HG03159 (cell line): Measurements from ENCODE around the gene KRT71.

ENCODE experiments used
- ATAC-seq: cut with Tn5 transposase; IDR thresholded peaks from one replicate; pipeline ENCODE4 v1.9.1; 2021; ENCODE audit warnings: mild to moderate bottlenecking, moderate library complexity; ENCODE audit not compliant: unreplicated experiment

Gene KRT71

GRCh38 chr12:52523824-52524223, 29.1 kb downstream of the KRT71 start:
- no peak for ATAC-seq

GRCh38 chr12:52522346-52523011, 30.5 kb downstream of the KRT71 start:
- ATAC-seq = no peak

GRCh38 chr12:52521568-52522266, 31.2 kb downstream of the KRT71 start:
- ATAC-seq = no peak

DNA sequence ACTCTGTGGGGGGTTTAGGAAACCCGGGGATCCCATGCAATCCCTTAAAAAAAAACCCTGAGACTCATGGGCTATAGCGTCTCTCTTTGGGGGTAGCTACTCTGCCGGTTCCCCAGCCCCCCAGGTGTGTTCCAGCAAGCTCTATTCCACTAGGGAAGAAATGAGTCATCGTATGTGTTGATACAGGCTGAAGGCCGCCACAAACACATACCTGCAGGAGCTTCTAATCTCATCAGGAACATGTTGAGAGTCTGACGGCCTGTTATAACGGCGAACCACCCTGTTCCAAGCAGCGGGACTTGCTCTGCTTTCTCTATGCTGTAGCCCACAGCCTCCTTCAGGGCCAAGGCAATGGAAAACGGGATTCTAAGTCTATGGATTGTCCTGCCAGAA, 31.8 kb downstream of the KRT71 start:
- no peak for ATAC-seq

DNA sequence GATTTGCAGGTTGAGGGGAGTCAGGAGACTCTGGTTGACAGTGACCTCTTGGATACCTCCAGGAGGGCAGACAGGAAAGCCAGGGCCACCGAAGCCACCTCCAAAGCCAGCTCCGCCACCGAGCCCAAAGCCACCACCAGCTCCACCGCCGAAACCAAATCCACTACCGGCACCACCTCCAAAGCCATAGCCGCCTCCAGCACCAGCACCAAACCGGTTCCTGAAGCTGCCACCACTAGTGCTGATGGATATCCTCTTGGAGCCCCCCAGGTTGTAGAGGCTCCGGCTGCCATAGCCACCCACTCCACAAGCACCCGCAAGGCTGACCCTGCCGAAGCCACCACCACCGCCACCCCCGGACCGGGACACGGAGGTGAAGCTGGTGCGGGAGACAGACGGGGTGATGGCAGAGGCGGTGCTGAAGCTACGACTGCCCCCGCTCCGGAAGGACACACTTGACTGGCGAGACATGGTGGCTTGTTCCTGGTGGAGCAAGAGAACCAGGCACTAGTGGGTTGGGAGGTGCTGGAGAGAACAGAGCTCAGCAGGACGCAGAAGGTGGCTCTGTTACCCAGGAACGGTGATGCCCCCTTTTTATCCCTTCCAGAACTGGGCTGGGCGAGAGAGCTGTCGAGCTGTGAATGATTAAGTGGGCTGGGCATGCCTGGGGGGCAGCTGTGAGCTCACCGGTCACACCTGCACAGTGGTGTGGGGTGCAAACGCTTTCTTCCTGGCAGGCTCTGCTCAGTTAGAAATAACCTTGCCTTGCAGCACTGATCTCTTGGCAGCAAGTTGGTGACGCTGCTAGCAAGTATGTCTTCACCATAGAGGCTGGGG, 32.9 kb downstream of the KRT71 start, which contains the start of gene KRT5:
TSS of gene KRT5 (minus strand) at position 569 of the 837 bp plus-strand sequence. CDS start at position 471, 98 bp downstream.
- no peak for ATAC-seq

DNA sequence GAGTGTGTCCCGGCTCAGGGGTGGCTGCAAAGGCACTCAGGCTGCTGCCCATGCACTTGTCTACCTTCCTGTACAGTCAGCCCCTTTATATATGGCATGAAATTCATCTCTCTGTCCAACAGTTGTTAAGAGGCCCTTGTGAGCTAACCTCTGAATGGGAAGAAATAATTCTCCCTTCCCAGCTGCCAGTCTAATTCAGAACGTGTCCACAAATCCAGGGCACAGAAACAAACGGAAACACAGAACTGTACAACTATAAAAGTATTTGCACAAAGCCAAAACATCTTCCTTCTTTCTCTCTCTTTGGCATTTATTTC, 33.6 kb downstream of the KRT71 start:
- no peak for ATAC-seq

GRCh38 chr12:52518574-52519386, 34.2 kb downstream of the KRT71 start:
- no peak for ATAC-seq

DNA sequence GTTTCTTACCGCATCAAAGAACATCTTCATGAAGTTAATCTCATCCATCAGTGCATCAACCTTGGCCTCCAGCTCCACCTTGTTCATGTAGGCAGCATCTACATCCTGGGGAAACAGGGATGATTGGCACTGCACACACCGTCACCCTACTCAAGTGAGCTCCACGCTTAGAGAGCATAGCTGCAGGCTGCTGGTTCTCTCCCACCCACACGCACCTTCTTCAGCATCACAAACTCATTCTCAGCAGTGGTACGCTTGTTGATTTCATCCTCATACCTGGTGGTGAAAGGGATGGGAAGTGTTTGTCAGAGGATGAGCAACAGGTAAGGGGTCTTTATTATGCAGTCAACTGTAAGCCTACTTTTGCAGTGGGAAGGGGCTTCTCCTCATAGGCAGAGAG, 35.1 kb downstream of the KRT71 start:
- no peak for ATAC-seq

- ATAC-seq = no peak
Measured at GRCh38 chr12:52517005-52517835, 35.7 kb downstream of the KRT71 start.

GRCh38 chr12:52515927-52516831, 36.8 kb downstream of the KRT71 start:
- ATAC-seq = no peak

DNA sequence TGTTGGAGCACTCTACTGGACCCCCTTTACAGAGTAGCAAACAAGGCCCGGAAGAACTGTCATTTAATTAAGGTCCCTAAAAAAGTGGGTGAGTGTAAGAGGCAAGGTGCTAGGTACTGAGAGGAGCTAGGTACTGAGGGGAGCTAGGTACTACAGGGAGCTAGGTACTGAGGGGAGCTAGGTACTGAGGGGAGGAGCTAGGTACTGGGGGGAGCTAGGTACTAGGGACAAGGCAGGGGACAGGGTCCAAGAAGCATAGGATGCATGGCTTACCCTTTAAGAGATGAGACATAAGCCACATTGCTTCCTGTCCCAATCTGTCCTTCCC, 37.7 kb downstream of the KRT71 start:
- ATAC-seq = no peak

- no peak for ATAC-seq
Measured at GRCh38 chr12:52514471-52515318, 38.2 kb downstream of the KRT71 start.

DNA sequence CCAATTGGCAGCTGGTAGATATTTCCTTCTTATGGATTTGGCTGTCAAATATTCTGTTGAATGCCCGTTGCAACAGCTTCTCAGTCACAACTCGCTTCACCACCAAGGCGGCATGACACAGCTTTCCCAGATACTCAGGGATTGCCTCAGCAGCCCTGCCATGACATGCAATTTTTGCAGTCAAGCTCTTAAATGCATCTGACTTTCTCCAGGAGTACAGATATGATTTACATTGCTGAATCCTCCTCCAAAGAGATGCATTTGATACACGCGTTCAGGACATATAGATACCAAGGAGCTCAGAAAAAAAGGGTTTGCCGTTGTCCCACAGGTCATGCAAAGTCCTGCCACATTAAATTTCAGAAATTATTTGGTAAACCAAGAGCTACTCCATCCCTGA, 39.2 kb downstream of the KRT71 start:
- ATAC-seq = no peak

GRCh38 chr12:52508211-52508610, 44.7 kb downstream of the KRT71 start:
- no peak for ATAC-seq

GRCh38 chr12:52506858-52507715, 45.9 kb downstream of the KRT71 start:
- ATAC-seq = no peak

DNA sequence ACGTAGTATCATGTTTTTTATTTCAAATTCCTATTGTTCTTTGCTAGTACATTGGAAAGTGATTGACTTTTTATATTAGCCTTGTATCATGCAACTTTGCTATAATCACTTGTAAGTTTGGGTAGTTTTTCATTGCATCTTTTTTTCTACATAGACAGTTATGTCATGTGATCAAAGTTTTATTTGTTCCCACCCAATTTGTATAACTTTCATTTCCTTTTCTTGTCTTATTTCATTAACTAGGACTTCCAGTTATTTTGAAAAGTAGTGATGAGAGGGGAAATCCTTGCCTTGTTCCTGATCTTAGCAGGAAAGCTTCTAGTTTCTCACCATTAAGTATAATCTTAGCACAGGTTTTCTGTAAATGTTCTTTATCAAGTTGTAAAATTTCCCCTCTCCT, 50.1 kb downstream of the KRT71 start:
- no peak for ATAC-seq

DNA sequence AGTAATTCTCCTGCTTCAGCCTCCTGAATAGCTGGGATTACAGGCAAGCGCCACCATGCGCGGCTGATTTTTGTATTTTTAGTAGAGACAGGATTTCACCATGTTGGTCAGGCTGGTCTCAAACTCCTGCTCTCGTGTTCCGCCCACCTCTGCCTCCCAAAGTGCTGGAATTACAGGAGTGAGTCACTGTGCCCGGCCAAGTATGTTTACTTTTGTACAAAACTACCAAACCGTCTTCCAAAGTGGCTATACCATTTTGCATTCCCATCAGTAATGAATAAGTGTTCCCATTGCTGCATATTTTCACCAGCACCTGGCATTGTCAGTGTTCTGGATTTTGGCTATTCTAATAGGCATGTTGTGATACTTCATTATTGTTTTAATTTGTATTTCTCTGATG, 51.5 kb downstream of the KRT71 start:
- no peak for ATAC-seq
